Esophagus squamous epithelium (tissue), 5 donors: ENCODE measurements around the gene ERICH4. TPM values are rescaled to one million over a fixed set of nuclear protein-coding genes. Genes with fewer than 3 reads are reported as not detected.

Experiments used
- DNase-seq: peaks from one replicate; lab custom pipeline; 2025; lab: John Stamatoyannopoulos, UW
- H3K27ac ChIP-seq, 4 donors: fragments of 200-600 bp; sonication (generic); one replicate each; pipeline ENCODE4 v1.5.1; 2016 to 2019; ENCODE audit warnings: mild to moderate bottlenecking in 1 of 4
- H3K27me3 ChIP-seq, 4 donors: fragments of 200-600 bp; sonication (generic); 1 replicate in 3 of 4; 2 replicates in 1 of 4; pipeline versions ENCODE4 v1.5.1 to v1.6.0; 2017 to 2021; ENCODE audit warnings: antibody characterized with exemption in 1 of 4
- H3K36me3 ChIP-seq, 3 donors: fragments of 200-600 bp; sonication (generic); one replicate each; pipeline ENCODE4 v1.5.1; 2016 to 2019
- H3K4me1 ChIP-seq, 3 donors: fragments of 200-600 bp; sonication (generic); one replicate each; pipeline ENCODE4 v1.5.1; 2017 to 2019
- H3K4me3 ChIP-seq, 4 donors: fragments of 200-600 bp; sonication (generic); 1 replicate in 3 of 4; 2 replicates in 1 of 4; pipeline ENCODE4 v1.5.1; 2016 to 2019; ENCODE audit warnings: mild to moderate bottlenecking in 2 of 4, moderate library complexity in 1 of 4
- H3K9me3 ChIP-seq, 3 donors: fragments of 200-600 bp; sonication (generic); one replicate each; pipeline ENCODE4 v1.5.1; 2016 to 2019
- CTCF ChIP-seq, 6 experiments: fragments of 450-650 bp in 4 of 6; fragments of 200-600 bp in 2 of 6; sonication (generic) in 2 of 6; IDR thresholded peaks; one replicate each; pipeline ENCODE4 v1.5.1; 2016 to 2019; ENCODE audit warnings: antibody characterized with exemption in 6 of 6, mild to moderate bottlenecking in 4 of 6, moderate library complexity in 4 of 6
- POLR2A ChIP-seq, 4 donors: fragments of 450-650 bp; IDR thresholded peaks; one replicate each; pipeline ENCODE4 v1.6.1; 2017; ENCODE audit warnings: antibody characterized with exemption in 4 of 4, mild to moderate bottlenecking in 4 of 4, moderate library complexity in 3 of 4
- WGBS, 2 donors: methylation state at CpG; one replicate each; pipeline ENCODE4 v1.1.5; 2018; 5-methylcytosine and 5-hydroxymethylcytosine counted together
- intact Hi-C: fragments of 100-400 bp; cut with DNase I; formaldehyde crosslinking; loops from one replicate; pipeline ENCODE4 v1.15.0; 2022
- total RNA-seq, 4 donors: library from RNA; depleted of rRNA; stranded (reverse); fragments of >200 nt; gene quantifications; one replicate each; pipeline ENCODE4 v1.1.0, GENCODE V29; 2016
- donor health status: DM: yes; HTN: yes; CAD: no.

Gene ERICH4
- total RNA-seq, 4 donors from 2014 or later = not detected

GRCh38 chr19:41398598-41398997, 44.4 kb upstream of the ERICH4 start:
- peak overlapping the region; percentile 83 to 100 (median 86) for H3K4me3 ChIP-seq
- no peak for TF ChIP-seq POLR2A (IDR thresholded peaks at IDR 0.05)
- no peak for TF ChIP-seq CTCF (IDR thresholded peaks at IDR 0.05)
- DNase-seq = no peak
- H3K36me3 ChIP-seq = peaks cover 0 to 37% (median 0%) of the 10 kb centered on the region in 3 donors
- 44 to 53% methylated on average over 3 of the region's 3 CpGs for WGBS, 2 donors
- H3K27ac ChIP-seq = peak overlapping the region in 3 of 4 donors; percentile 96 to 100 (median 96)
- peaks cover 18 to 77% (median 33%) of the 10 kb centered on the region in 3 donors for H3K4me1 ChIP-seq
- no peaks in the 10 kb centered on the region for H3K27me3 ChIP-seq
- intact Hi-C loops = no loop called here
- no peaks in the 10 kb centered on the region for H3K9me3 ChIP-seq

- 75 to 88% methylated on average over 3 of the region's 3 CpGs for WGBS, 2 donors
- Histone ChIP-seq H3K4me1 (peaks cover 18 to 82% (median 37%) of the 10 kb centered on the region in 3 donors), H3K4me3 (peak overlapping the region; percentile 83 to 100 (median 86)), H3K27ac (peak overlapping the region in 3 of 4 donors; percentile 96 to 100 (median 96)), H3K9me3 (no peaks in the 10 kb centered on the region), H3K36me3 (peaks cover 0 to 35% (median 0%) of the 10 kb centered on the region in 3 donors), H3K27me3 (no peaks in the 10 kb centered on the region)
- TF ChIP-seq CTCF (IDR thresholded peaks at IDR 0.05) = no peak
- TF ChIP-seq POLR2A (IDR thresholded peaks at IDR 0.05) = no peak
- DNase-seq = no peak
- intact Hi-C loops = no loop called here
Observed at GRCh38 chr19:41399091-41399490, 43.9 kb upstream of the ERICH4 start.

- intact Hi-C loops = no loop called here
- Histone ChIP-seq H3K36me3 (peaks cover 0 to 35% (median 0%) of the 10 kb centered on the region in 3 donors), H3K4me3 (peak overlapping the region in 2 of 4 donors; percentile 83 to 100), H3K27ac (peak overlapping the region in 2 of 4 donors; percentile 96 to 100), H3K27me3 (no peaks in the 10 kb centered on the region), H3K9me3 (no peaks in the 10 kb centered on the region), H3K4me1 (peaks cover 18 to 86% (median 37%) of the 10 kb centered on the region in 3 donors)
- WGBS, 2 donors = 85 to 93% methylated on average over 2 of the region's 2 CpGs
- no peak for TF ChIP-seq CTCF (IDR thresholded peaks at IDR 0.05)
- no peak for TF ChIP-seq POLR2A (IDR thresholded peaks at IDR 0.05)
- no peak for DNase-seq
Observed at GRCh38 chr19:41399525-41399924, 43.4 kb upstream of the ERICH4 start.

GRCh38 chr19:41401483-41401882, 41.5 kb upstream of the ERICH4 start:
- intact Hi-C loops = no loop called here

More at GRCh38 chr19:41401483-41401882, 41.5 kb upstream of the ERICH4 start:
- Histone ChIP-seq H3K4me1 (peaks cover 26 to 90% (median 45%) of the 10 kb centered on the region in 3 donors), H3K4me3 (no peak overlapping the region), H3K36me3 (peaks cover 0 to 35% (median 0%) of the 10 kb centered on the region in 3 donors), H3K27me3 (no peaks in the 10 kb centered on the region), H3K27ac (peak overlapping the region; percentile 68 to 96 (median 74)), H3K9me3 (no peaks in the 10 kb centered on the region)
- TF ChIP-seq POLR2A (IDR thresholded peaks at IDR 0.05) (no peak), CTCF (IDR thresholded peaks at IDR 0.05) (no peak)
- 66 to 73% methylated on average over 3 to 4 of the region's 4 CpGs for WGBS, 2 donors
- DNase-seq = no peak
